Mesenchymal stem cell (in vitro differentiated cells and primary cell): ENCODE data around the gene NLGN1.

Experiments used
- DNase-seq: peaks from one replicate; pipeline ENCODE4 v3.0.0-alpha.2; 2013
- H2AFZ ChIP-seq: one replicate; pipeline ENCODE4 v1.6.1; 2013; ENCODE audit warnings: low read depth, mild to moderate bottlenecking, control low read depth, inconsistent platforms, low read length, moderate library complexity
- H2AK5ac ChIP-seq: 2 replicates; pipeline ENCODE4 v1.6.1; 2013; ENCODE audit warnings: low read length, moderate library complexity, mild to moderate bottlenecking, inconsistent platforms; ENCODE audit not compliant: severe bottlenecking
- H2BK120ac ChIP-seq: one replicate; pipeline ENCODE4 v1.6.1; 2013; ENCODE audit warnings: low read depth, mild to moderate bottlenecking, inconsistent platforms, low read length, moderate library complexity
- H2BK12ac ChIP-seq, 2 experiments: one replicate each; pipeline ENCODE4 v1.6.1; 2013; ENCODE audit warnings: inconsistent platforms in 2 of 2, low read length in 2 of 2, mild to moderate bottlenecking in 2 of 2, moderate library complexity in 2 of 2, control low read depth in 1 of 2
- H2BK15ac ChIP-seq: one replicate; pipeline ENCODE4 v1.6.1; 2013; ENCODE audit warnings: mild to moderate bottlenecking, low read depth, inconsistent platforms; ENCODE audit not compliant: poor library complexity, severe bottlenecking
- H2BK5ac ChIP-seq: 2 replicates; pipeline ENCODE4 v1.6.1; 2013; ENCODE audit warnings: low read depth, mild to moderate bottlenecking, low read length, control low read depth, inconsistent platforms; ENCODE audit not compliant: poor library complexity, severe bottlenecking
- H3K14ac ChIP-seq, 2 experiments: one replicate each; pipeline ENCODE4 v1.6.1; 2013; ENCODE audit warnings: inconsistent platforms in 2 of 2, low read length in 2 of 2, control low read depth in 1 of 2, mild to moderate bottlenecking in 1 of 2, moderate library complexity in 1 of 2
- H3K18ac ChIP-seq, 2 experiments: one replicate each; pipeline ENCODE4 v1.6.1; 2013; ENCODE audit warnings: inconsistent platforms in 2 of 2, low read length in 2 of 2, control low read depth in 1 of 2, low read depth in 1 of 2, mild to moderate bottlenecking in 1 of 2
- H3K23ac ChIP-seq, 2 experiments: one replicate each; pipeline ENCODE4 v1.6.1; 2013; ENCODE audit warnings: inconsistent platforms in 2 of 2, low read length in 2 of 2, mild to moderate bottlenecking in 2 of 2, moderate library complexity in 2 of 2, control low read depth in 1 of 2
- H3K27ac ChIP-seq: 2 replicates; pipeline ENCODE4 v1.5.1; 2013; ENCODE audit warnings: mild to moderate bottlenecking, moderate library complexity, low read length, control low read depth, inconsistent platforms; ENCODE audit not compliant: poor library complexity, severe bottlenecking
- H3K27me3 ChIP-seq, 2 experiments: 2 replicates each; pipeline versions ENCODE4 v1.6.1 to v1.7.0; 2013; ENCODE audit warnings: low read length in 2 of 2, mild to moderate bottlenecking in 2 of 2, moderate library complexity in 2 of 2, control low read depth in 1 of 2, inconsistent platforms in 1 of 2; ENCODE audit not compliant: control insufficient read depth in 1 of 2, insufficient read depth in 1 of 2
- H3K36me3 ChIP-seq, 2 experiments: 2 replicates each; pipeline versions ENCODE4 v1.6.1 to v1.7.0; 2013; ENCODE audit warnings: low read length in 2 of 2, control low read depth in 1 of 2, inconsistent platforms in 1 of 2, low read depth in 1 of 2, mild to moderate bottlenecking in 1 of 2; ENCODE audit not compliant: insufficient read depth in 2 of 2, control insufficient read depth in 1 of 2
- H3K4ac ChIP-seq, 2 experiments: one replicate each; pipeline ENCODE4 v1.6.1; 2013; ENCODE audit warnings: inconsistent platforms in 2 of 2, low read length in 2 of 2, mild to moderate bottlenecking in 2 of 2, moderate library complexity in 2 of 2, control low read depth in 1 of 2, low read depth in 1 of 2
- H3K4me1 ChIP-seq: 2 replicates; pipeline ENCODE4 v1.6.1; 2013; ENCODE audit warnings: low read depth, low read length, control low read depth; ENCODE audit not compliant: control insufficient read depth, insufficient read depth
- H3K4me2 ChIP-seq: 2 replicates; pipeline ENCODE4 v1.6.1; 2013; ENCODE audit warnings: low read length, mild to moderate bottlenecking, inconsistent platforms; ENCODE audit not compliant: poor library complexity, severe bottlenecking
- H3K4me3 ChIP-seq, 2 experiments: 2 replicates each; pipeline versions ENCODE4 v1.5.1 to v1.7.0; 2013; ENCODE audit warnings: low read length in 2 of 2, mild to moderate bottlenecking in 2 of 2, control low read depth in 1 of 2, low read depth in 1 of 2; ENCODE audit not compliant: insufficient read depth in 1 of 2
- H3K79me1 ChIP-seq: replicated peaks from 2 replicates; pipeline ENCODE4 v1.6.1; 2013; ENCODE audit warnings: mild to moderate bottlenecking, control low read depth, low read length, inconsistent platforms; ENCODE audit not compliant: poor library complexity, severe bottlenecking
- H3K9ac ChIP-seq: 2 replicates; pipeline ENCODE4 v1.7.0; 2013; ENCODE audit warnings: mild to moderate bottlenecking, low read length, moderate library complexity
- H3K9me3 ChIP-seq: 2 replicates; pipeline ENCODE4 v1.7.0; 2013; ENCODE audit warnings: mild to moderate bottlenecking, low read length; ENCODE audit not compliant: control insufficient read depth
- H4K8ac ChIP-seq: one replicate; pipeline ENCODE4 v1.6.1; 2013; ENCODE audit warnings: inconsistent platforms, mild to moderate bottlenecking, low read length, moderate library complexity
- H4K91ac ChIP-seq: one replicate; pipeline ENCODE4 v1.6.1; 2013; ENCODE audit warnings: mild to moderate bottlenecking, low read length, inconsistent platforms
- whole genome bisulfite sequencing: methylation state at CpG from one replicate; pipeline ENCODE4 v1.1.7; 2013; ENCODE audit warnings: mixed read lengths; 5-methylcytosine and 5-hydroxymethylcytosine counted together

NLGN1 gene

GRCh38 chr3:173976281-173976680 lies 578.7 kb downstream of the NLGN1 start:
- no peaks in the 10 kb centered on the region for H3K79me1 ChIP-seq
- no peak overlapping the region for H3K9ac ChIP-seq
- whole genome bisulfite sequencing = 94% methylated on average over 1 of the region's 1 CpG
- DNase-seq = no peak
- no peak overlapping the region for H2BK15ac ChIP-seq
- H4K8ac ChIP-seq = no peak overlapping the region
- no peak overlapping the region for H3K4me3 ChIP-seq
- H2BK5ac ChIP-seq = no peak overlapping the region
- no peak overlapping the region for H3K4me2 ChIP-seq
- H4K91ac ChIP-seq = no peak overlapping the region
- no peak overlapping the region for H2BK12ac ChIP-seq
- no peaks in the 10 kb centered on the region for H3K27me3 ChIP-seq
- H3K14ac ChIP-seq = no peak overlapping the region
- no peaks in the 10 kb centered on the region for H3K9me3 ChIP-seq
- H3K18ac ChIP-seq = no peak overlapping the region
- no peak overlapping the region for H3K27ac ChIP-seq
- H2AK5ac ChIP-seq = no peak overlapping the region
- H3K4me1 ChIP-seq = no peaks in the 10 kb centered on the region
- H2BK120ac ChIP-seq = no peak overlapping the region
- H3K36me3 ChIP-seq = no peaks in the 10 kb centered on the region
- H2AFZ ChIP-seq = no peak overlapping the region
- H3K4ac ChIP-seq = no peak overlapping the region
- H3K23ac ChIP-seq = no peak overlapping the region

GRCh38 chr3:173977747-173978146 lies 580.2 kb downstream of the NLGN1 start:
- H3K14ac ChIP-seq = no peak overlapping the region
- no peak overlapping the region for H2BK120ac ChIP-seq
- H3K4me3 ChIP-seq = no peak overlapping the region
- H3K4me2 ChIP-seq = no peak overlapping the region
- no peak overlapping the region for H3K27ac ChIP-seq
- H3K4me1 ChIP-seq = no peaks in the 10 kb centered on the region
- H3K9me3 ChIP-seq = no peaks in the 10 kb centered on the region
- WGBS = 55% methylated on average over 2 of the region's 2 CpGs
- H4K91ac ChIP-seq = no peak overlapping the region
- no peaks in the 10 kb centered on the region for H3K27me3 ChIP-seq
- no peak overlapping the region for H2BK12ac ChIP-seq
- H3K4ac ChIP-seq = no peak overlapping the region
- peak; percentile 5 for DNase-seq
- H3K9ac ChIP-seq = no peak overlapping the region
- no peak overlapping the region for H2BK5ac ChIP-seq
- H3K36me3 ChIP-seq = no peaks in the 10 kb centered on the region
- no peak overlapping the region for H2AFZ ChIP-seq
- H2BK15ac ChIP-seq = no peak overlapping the region
- H3K18ac ChIP-seq = no peak overlapping the region
- H4K8ac ChIP-seq = no peak overlapping the region
- H3K23ac ChIP-seq = no peak overlapping the region
- H2AK5ac ChIP-seq = no peak overlapping the region
- H3K79me1 ChIP-seq = no peaks in the 10 kb centered on the region

GRCh38 chr3:173983343-173983742 lies 585.8 kb downstream of the NLGN1 start:
- Histone ChIP-seq H3K36me3 (no peaks in the 10 kb centered on the region), H2BK15ac (no peak overlapping the region), H3K9ac (no peak overlapping the region), H2BK12ac (no peak overlapping the region), H3K9me3 (no peaks in the 10 kb centered on the region), H2AFZ (no peak overlapping the region), H4K8ac (no peak overlapping the region), H2AK5ac (no peak overlapping the region), H3K4me3 (no peak overlapping the region), H4K91ac (no peak overlapping the region), H3K14ac (no peak overlapping the region), H3K4ac (no peak overlapping the region), H3K27ac (no peak overlapping the region), H3K27me3 (no peaks in the 10 kb centered on the region), H3K79me1 (no peaks in the 10 kb centered on the region), H2BK5ac (no peak overlapping the region), H3K4me1 (no peaks in the 10 kb centered on the region), H3K23ac (no peak overlapping the region), H2BK120ac (no peak overlapping the region), H3K4me2 (no peak overlapping the region), H3K18ac (no peak overlapping the region)
- WGBS = 85% methylated on average over 2 of the region's 2 CpGs
- DNase-seq = peak; percentile 29

- no peaks in the 10 kb centered on the region for H3K79me1 ChIP-seq
- no peak overlapping the region for H3K23ac ChIP-seq
- H2AFZ ChIP-seq = no peak overlapping the region
- no peak overlapping the region for H3K4ac ChIP-seq
- no peak overlapping the region for H4K91ac ChIP-seq
- no peak overlapping the region for H3K4me3 ChIP-seq
- H2BK120ac ChIP-seq = no peak overlapping the region
- H2AK5ac ChIP-seq = no peak overlapping the region
- H2BK12ac ChIP-seq = no peak overlapping the region
- H4K8ac ChIP-seq = no peak overlapping the region
- no peak overlapping the region for H3K27ac ChIP-seq
- no peaks in the 10 kb centered on the region for H3K36me3 ChIP-seq
- H3K4me1 ChIP-seq = no peaks in the 10 kb centered on the region
- H3K9ac ChIP-seq = no peak overlapping the region
- H3K9me3 ChIP-seq = no peaks in the 10 kb centered on the region
- H3K27me3 ChIP-seq = no peaks in the 10 kb centered on the region
- no peak overlapping the region for H2BK15ac ChIP-seq
- no peak for DNase-seq
- H2BK5ac ChIP-seq = no peak overlapping the region
- H3K18ac ChIP-seq = no peak overlapping the region
- H3K4me2 ChIP-seq = no peak overlapping the region
- no peak overlapping the region for H3K14ac ChIP-seq
Observed at GRCh38 chr3:173986861-173987410, 589.4 kb downstream of the NLGN1 start.
